Epidermal melanocyte (primary cell): Measurements from ENCODE around the gene ATXN1.
"Not testable (repeated sequence)": the region's sequence is repeated elsewhere in the genome, so short reads cannot be mapped to it uniquely, and the experiment has no call there.

ENCODE experiments used
- DNase-seq: peaks from one replicate; pipeline ENCODE4 v3.0.0; 2011; ENCODE audit warnings: low spot score; ENCODE audit not compliant: insufficient read length

The ATXN1 gene

DNA sequence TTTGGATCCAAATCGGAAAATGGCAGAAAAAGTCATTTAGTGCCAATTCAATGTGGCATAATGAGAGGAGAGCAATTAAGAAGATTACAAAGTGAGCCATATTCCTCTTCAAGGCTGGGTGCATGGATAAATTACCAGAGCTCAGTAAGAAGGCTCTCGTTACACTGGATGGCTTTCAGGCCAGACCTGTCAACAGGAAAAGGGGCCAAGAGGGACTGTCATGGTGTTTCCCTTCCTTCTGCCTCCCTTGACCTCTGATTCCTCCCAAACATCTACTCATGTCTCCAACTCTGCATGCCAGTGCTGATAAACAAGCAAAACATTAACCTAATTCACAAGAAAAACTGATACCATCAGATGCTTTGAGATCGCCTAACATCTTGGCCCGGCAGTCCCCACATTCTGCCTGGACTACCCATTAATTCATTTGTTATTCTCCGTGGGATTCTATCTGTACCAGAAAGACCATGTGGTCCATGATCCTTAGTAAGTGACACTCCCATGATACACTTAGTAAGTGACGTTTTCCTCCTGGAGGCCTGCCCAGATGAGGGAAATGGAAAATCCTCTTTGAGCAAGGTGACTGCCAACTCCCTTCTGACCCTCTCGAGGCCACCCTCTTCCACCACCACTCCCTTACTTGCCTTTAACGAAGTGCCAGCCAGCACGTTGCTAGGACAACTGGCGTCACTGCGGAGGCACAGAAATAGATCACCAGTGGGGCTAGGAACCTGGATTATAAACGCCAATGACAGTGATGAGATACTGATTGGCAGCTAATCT lies 283.7 kb downstream of the ATXN1 start:
- no peak for DNase-seq

DNA sequence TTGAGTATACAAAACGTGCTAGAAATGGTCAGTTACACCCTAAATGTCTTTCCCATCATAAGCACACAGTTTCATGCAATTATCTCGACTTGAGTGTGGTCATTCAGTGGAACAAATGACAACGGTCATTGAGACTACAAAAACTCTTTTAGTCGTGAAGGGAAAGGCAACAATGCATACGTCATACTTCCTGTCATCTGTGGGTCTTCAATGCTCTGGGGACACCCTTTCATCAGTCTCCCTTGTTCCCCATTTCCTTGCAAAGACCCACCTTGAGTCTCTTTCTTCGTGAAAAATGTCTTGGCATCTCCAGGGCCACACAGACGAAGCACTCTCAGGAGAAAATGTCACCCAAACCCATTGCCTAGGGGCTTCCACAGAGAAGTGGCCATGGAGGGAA lies 284.4 kb downstream of the ATXN1 start:
- no peak for DNase-seq

DNA sequence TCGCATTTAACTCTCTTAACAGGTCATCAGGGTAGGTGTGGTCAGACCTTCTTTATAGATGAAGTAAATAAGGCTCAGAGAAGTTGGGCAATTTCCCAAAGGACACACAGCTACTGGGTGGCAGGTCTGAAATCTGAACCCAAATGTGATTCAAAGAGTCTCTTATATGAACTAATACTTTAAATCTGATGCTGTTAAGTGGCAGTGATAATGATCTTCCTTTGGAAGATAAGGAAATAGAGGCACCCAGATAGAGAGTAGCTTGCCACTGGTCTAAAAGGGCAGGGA lies 285.8 kb downstream of the ATXN1 start:
- no peak for DNase-seq

DNA sequence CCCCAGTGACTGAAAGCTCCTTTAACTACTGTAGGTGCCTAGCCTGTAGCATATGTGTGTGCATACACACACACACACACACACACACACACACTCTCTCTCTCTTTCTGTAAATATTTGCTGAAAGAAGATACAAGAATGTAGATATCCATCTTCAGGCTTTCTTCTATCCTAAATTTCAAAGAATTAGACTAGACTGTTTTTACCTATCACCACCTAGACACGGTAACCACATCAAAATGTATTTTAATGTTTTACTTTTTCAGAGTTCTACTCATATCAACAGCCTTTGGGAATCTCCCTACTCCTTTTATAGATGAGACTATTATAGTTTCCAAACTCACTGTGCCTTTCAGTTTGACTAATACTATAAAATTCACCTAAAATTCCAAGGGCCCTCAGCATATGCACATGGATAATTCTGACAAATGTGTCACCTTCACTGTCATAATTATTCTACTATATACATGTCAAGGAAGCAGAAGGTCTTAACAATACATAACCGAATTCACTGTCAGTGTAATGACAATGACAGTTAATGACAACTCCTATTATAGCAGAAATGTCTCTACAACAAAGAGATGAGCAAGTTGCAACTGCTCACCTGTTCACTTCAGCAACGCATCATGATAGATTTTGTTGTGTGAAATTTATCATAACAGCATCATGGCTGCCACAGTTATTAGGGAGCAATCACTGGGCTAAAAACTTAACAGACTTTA lies 286.3 kb downstream of the ATXN1 start:
- DNase-seq: no peak

DNA sequence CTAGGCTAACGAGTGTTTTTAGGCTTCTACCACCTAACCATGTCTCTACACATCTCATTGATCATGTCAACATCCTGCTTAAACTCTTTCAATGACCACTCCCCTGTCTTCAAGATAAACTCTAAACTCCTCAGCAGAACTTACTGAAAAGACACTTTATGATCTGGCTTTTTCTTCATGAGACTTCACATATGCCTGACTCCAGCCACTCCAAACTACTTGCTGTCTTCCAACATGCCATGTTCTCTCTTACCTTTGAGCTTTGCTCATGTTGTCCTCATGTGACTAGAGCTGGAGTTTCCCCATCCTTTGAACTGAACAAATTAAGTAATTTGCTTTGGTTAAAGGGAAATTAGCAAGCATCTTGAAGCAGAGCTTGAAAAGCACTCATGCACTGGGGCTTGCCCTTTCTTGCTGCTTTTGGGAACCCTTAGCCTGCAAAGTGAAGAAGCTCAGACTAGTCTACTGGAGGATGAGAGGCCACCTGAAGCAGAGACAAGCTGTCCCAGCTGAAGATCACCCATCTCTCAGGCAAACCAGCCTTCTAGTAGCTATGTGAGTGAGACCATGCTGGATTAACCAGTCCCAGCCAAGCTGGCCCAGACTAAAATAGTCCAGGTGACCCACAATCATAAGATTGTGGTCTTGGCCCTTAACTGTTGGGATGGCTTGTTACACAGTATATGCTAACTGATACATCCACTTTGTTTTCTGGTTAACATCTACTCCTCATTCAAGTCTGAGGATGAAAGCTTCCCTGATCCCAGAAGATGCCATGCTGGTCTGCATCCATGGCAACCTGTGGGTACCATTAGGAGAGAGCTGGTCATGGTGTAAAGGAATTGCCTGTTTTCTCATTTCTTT lies 287.1 kb downstream of the ATXN1 start:
- DNase-seq: no peak

DNA sequence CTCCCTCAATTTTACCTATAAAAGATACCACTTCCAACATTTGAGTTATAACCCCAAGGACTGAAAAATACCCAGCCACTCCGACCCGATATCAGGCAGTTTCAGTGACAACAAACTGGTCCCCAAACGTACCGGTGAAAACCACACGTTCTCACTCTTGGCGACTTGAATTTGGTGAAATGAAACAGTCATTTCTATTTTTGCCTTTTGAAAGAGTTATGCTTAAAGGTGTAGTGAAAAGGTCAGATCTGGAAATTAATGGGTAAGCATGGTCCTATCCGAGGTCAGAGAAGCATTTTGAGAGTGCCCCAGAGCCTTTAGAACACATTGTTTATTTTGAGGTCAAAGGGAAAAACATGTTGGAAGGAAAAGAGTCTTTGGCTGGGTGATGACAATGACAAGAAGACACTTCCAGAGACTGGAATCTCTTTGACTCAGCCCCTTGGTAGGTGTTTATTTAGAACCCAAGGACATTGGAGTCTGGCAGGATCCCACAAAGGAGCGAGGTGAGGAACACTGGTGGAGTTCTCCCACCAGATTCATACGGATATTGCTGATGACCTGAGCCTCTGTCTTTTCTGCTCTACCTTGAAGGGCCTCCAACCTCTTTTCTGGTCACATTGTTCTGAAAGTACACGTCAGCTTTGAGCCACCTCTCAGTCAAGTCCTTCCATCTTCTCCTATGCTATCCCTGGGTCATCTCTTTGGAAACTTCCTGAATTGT lies 287.9 kb downstream of the ATXN1 start:
- DNase-seq: no peak

GRCh38 chr6:16472349-16473069 lies 288.8 kb downstream of the ATXN1 start:
- no peak for DNase-seq

GRCh38 chr6:16471910-16472297 lies 289.4 kb downstream of the ATXN1 start:
- DNase-seq: no peak

- no peak for DNase-seq
Observed at GRCh38 chr6:16471222-16471909, 289.9 kb downstream of the ATXN1 start.

GRCh38 chr6:16470502-16471221 lies 290.6 kb downstream of the ATXN1 start:
- DNase-seq: no peak

GRCh38 chr6:16468991-16469615 lies 292.2 kb downstream of the ATXN1 start:
- DNase-seq: no peak

GRCh38 chr6:16466800-16467553 lies 294.3 kb downstream of the ATXN1 start:
- no peak for DNase-seq

- no peak for DNase-seq
Observed at GRCh38 chr6:16464045-16464444, 297.2 kb downstream of the ATXN1 start.

DNA sequence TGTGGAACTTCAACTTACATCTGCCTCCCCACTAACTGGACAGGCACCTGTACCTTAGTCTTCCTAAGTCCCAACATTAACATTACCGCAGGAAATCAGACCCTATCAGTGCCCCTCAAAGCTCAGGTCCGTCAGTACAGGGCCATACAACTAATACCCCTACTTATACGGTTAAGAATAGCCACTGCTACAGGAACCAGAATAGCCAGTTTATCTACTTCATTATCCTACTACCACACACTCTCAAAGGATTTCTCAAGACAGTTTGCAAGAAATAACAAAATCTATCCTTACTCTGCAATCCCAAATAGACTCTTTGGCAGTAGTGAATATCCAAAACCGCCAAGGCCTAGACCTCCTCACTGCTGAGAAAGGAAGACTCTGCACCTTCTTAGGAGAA lies 298.0 kb downstream of the ATXN1 start:
- DNase-seq: not testable (repeated sequence)

DNA sequence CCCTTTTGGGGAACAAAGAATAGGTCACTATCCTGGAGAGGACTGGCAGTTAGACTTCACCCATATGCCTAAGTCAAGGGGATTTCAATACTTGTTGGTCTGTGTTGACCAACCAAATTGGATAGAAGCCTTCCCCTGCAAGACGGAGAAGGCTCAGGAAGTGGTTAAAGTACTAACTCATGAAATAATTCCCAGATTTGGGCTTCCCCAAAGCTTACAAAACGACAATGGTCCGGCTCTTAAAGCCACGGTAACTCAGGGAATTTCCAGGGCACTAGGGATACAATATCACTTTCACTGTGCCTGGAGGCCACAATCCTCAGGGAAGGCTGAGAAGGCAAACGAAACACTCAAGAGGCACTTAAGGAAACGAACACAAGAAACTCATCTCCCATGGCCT lies 299.8 kb downstream of the ATXN1 start:
- DNase-seq: no peak

- not testable (repeated sequence) for DNase-seq
Observed at GRCh38 chr6:16459472-16459871, 301.8 kb downstream of the ATXN1 start.

DNA sequence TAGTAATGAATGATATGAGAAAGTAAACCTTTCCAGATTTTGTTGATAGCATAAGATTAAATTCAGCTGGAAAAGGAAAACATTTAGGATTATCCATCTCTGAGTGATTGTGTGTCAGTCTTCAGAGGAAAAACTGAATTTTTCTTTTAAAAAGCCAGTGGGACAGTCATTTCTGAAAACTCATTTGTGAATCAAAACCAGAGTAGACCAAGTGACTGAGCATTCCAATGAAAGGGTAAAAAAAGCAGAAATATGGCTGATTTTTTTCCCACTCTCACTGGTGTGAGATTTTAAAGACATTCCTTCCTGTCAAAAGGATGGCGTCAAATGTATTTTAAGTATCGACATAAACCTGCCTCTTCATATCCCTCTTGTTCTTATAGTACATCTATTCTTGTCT lies 308.9 kb downstream of the ATXN1 start:
- no peak for DNase-seq

GRCh38 chr6:16450821-16451220 lies 310.4 kb downstream of the ATXN1 start:
- no peak for DNase-seq
